WTC11 (cell line): ENCODE measurements around the gene OR2L8. TPM values are rescaled to one million over a fixed set of nuclear protein-coding genes. Genes with fewer than 3 reads are reported as not detected.

Source experiments
- ATAC-seq: fragments of 200-7000 bp; cut with Tn5 transposase; 2 replicates; pipeline ENCODE4 v1.10.0; 2021; ENCODE audit warnings: mild to moderate bottlenecking, moderate library complexity
- CTCF ChIA-PET: fragments of 300-600 bp; sonication (Branson Sonifier 250); formaldehyde crosslinking; loops from one replicate; lab custom pipeline; 2021; ENCODE audit warnings: antibody characterized with exemption; lab: Charles Lee
- POLR2A ChIA-PET: fragments of 350-600 bp; sonication (Branson Sonifier 250); formaldehyde crosslinking; loops from one replicate; lab custom pipeline; 2021; ENCODE audit warnings: antibody characterized with exemption; lab: Charles Lee
- DNase-seq: peaks from one replicate; pipeline ENCODE4 v3.0.0; 2021; ENCODE audit warnings: low spot score
- H3K27ac Mint-ChIP-seq: 2 replicates; pipeline ENCODE4 v1.8.0; 2021; ENCODE audit warnings: mixed read lengths
- H3K27me3 Mint-ChIP-seq: 2 replicates; pipeline ENCODE4 v1.8.0; 2021; ENCODE audit warnings: low read depth, mild to moderate bottlenecking, moderate library complexity, mixed read lengths
- H3K36me3 Mint-ChIP-seq: 2 replicates; pipeline ENCODE4 v1.8.0; 2021; ENCODE audit warnings: mixed read lengths
- H3K4me1 Mint-ChIP-seq: 2 replicates; pipeline ENCODE4 v1.8.0; 2022; ENCODE audit warnings: mixed read lengths
- H3K4me3 Mint-ChIP-seq: 2 replicates; pipeline ENCODE4 v1.8.0; 2021; ENCODE audit warnings: mild to moderate bottlenecking, moderate library complexity, mixed read lengths
- H3K9me3 Mint-ChIP-seq: 2 replicates; pipeline ENCODE4 v1.8.0; 2021; ENCODE audit warnings: mixed read lengths
- ATF1 ChIP-seq: sonication (generic); formaldehyde crosslinking; IDR thresholded peaks from 2 replicates; pipeline ENCODE4 v1.8.1; 2023; ENCODE audit warnings: mild to moderate bottlenecking, moderate library complexity, missing genetic modification reagents
- ATF6 ChIP-seq: sonication (generic); formaldehyde crosslinking; IDR thresholded peaks from 2 replicates; pipeline ENCODE4 v1.8.1; 2023; ENCODE audit warnings: mild to moderate bottlenecking, missing genetic modification reagents
- CDX4 ChIP-seq: fragments of 250-450 bp; sonication (Bioruptor Pico); IDR thresholded peaks from 2 replicates; pipeline ENCODE4 v1.9.0; 2021; ENCODE audit warnings: moderate library complexity, mild to moderate bottlenecking, inconsistent platforms, borderline replicate concordance
- CTCF ChIP-seq: fragments of 200-600 bp; IDR thresholded peaks from 2 replicates; pipeline ENCODE4 v1.8.0; 2022; ENCODE audit warnings: antibody characterized with exemption
- E2F1 ChIP-seq: sonication (generic); formaldehyde crosslinking; IDR thresholded peaks from 2 replicates; pipeline ENCODE4 v1.8.0; 2022; ENCODE audit warnings: mild to moderate bottlenecking, missing genetic modification reagents
- IRF1 ChIP-seq: sonication (generic); formaldehyde crosslinking; IDR thresholded peaks from 2 replicates; pipeline ENCODE4 v1.8.0; 2023; ENCODE audit warnings: missing genetic modification reagents
- IRF2 ChIP-seq: sonication (generic); formaldehyde crosslinking; IDR thresholded peaks from 2 replicates; pipeline ENCODE4 v1.8.0; 2022; ENCODE audit warnings: low read depth, missing genetic modification reagents, borderline replicate concordance
- JUN ChIP-seq: sonication (generic); formaldehyde crosslinking; IDR thresholded peaks from 2 replicates; pipeline ENCODE4 v1.8.0; 2023; ENCODE audit warnings: mild to moderate bottlenecking, missing genetic modification reagents
- MLX ChIP-seq: sonication (generic); formaldehyde crosslinking; IDR thresholded peaks from 2 replicates; pipeline ENCODE4 v1.8.1; 2023; ENCODE audit warnings: mild to moderate bottlenecking, missing genetic modification reagents, moderate library complexity
- PRRX2 ChIP-seq: fragments of 250-450 bp; sonication (Bioruptor Pico); IDR thresholded peaks from 2 replicates; pipeline ENCODE4 v1.8.0; 2021; ENCODE audit warnings: mild to moderate bottlenecking
- RORB ChIP-seq: fragments of 250-450 bp; sonication (Bioruptor Pico); IDR thresholded peaks from 2 replicates; pipeline ENCODE4 v1.9.0; 2021; ENCODE audit warnings: mild to moderate bottlenecking
- SMAD3 ChIP-seq: sonication (generic); formaldehyde crosslinking; IDR thresholded peaks from 2 replicates; pipeline ENCODE4 v1.8.0; 2022; ENCODE audit warnings: missing genetic modification reagents, mild to moderate bottlenecking, borderline replicate concordance
- ZMAT4 ChIP-seq: fragments of 250-450 bp; sonication (Bioruptor Pico); IDR thresholded peaks from 2 replicates; pipeline ENCODE4 v1.9.0; 2021; ENCODE audit warnings: mild to moderate bottlenecking
- ZNF396 ChIP-seq: fragments of 250-450 bp; sonication (Bioruptor Pico); IDR thresholded peaks from 2 replicates; pipeline ENCODE4 v1.8.0; 2021; ENCODE audit warnings: mild to moderate bottlenecking, moderate library complexity, borderline replicate concordance
- ZSCAN18 ChIP-seq: fragments of 250-450 bp; sonication (Bioruptor Pico); IDR thresholded peaks from 2 replicates; pipeline ENCODE4 v2.1.2; 2022; ENCODE audit warnings: mild to moderate bottlenecking, moderate library complexity
- total RNA-seq: library from RNA; stranded (reverse); gene quantifications from 3 replicates; pipeline ENCODE4 v1.2.3, GENCODE V29; 2021

Gene OR2L8
- total RNA-seq, 1 experiment from 2014 or later: not detected

- no peak for DNase-seq
- H3K9me3 Mint-ChIP-seq: peaks cover 60% of the 10 kb centered on the region
- ChIA-PET CTCF (no interaction called here), POLR2A (no interaction called here)
- TF ChIP-seq ATF1 (CRISPR knock-in tag) (no peak), E2F1 (CRISPR knock-in tag) (no peak), PRRX2 (CRISPR knock-in tag) (no peak), MLX (CRISPR knock-in tag) (no peak), ZNF396 (CRISPR knock-in tag) (no peak), RORB (CRISPR knock-in tag) (no peak), CTCF (no peak), IRF2 (CRISPR knock-in tag) (no peak), SMAD3 (CRISPR knock-in tag) (no peak), CDX4 (no peak), IRF1 (CRISPR knock-in tag) (no peak), JUN (CRISPR knock-in tag) (no peak)
- peaks cover 4% of the 10 kb centered on the region for H3K4me1 Mint-ChIP-seq
- H3K4me3 Mint-ChIP-seq: no peak overlapping the region
- ATAC-seq: no peak
- H3K27ac Mint-ChIP-seq: no peak overlapping the region
- H3K27me3 Mint-ChIP-seq: no peaks in the 10 kb centered on the region; the same call in 1 of the 2 replicates
- H3K36me3 Mint-ChIP-seq: peaks cover 37% of the 10 kb centered on the region
Measured at GRCh38 chr1:247913786-247914185, 34.9 kb upstream of the OR2L8 start.

- H3K27me3 Mint-ChIP-seq: no peaks in the 10 kb centered on the region
- ChIA-PET CTCF (no interaction called here), POLR2A (no interaction called here)
- ATAC-seq (no peak), DNase-seq (no peak)
- peaks cover 28% of the 10 kb centered on the region for H3K36me3 Mint-ChIP-seq
- H3K4me3 Mint-ChIP-seq: no peak overlapping the region
- TF ChIP-seq CDX4: no peak
- TF ChIP-seq ZSCAN18: no peak
- TF ChIP-seq ZMAT4 (CRISPR knock-in tag): no peak
- TF ChIP-seq ATF6: no peak
- no peak for TF ChIP-seq MLX (CRISPR knock-in tag)
- H3K4me1 Mint-ChIP-seq: no peaks in the 10 kb centered on the region
- peaks cover 59% of the 10 kb centered on the region for H3K9me3 Mint-ChIP-seq
- no peak overlapping the region for H3K27ac Mint-ChIP-seq
Measured at GRCh38 chr1:247914941-247915662, 33.6 kb upstream of the OR2L8 start.
